IMR-90 (cell line): Measurements from ENCODE around the gene TUBB2B. TPM values are rescaled to one million over a fixed set of nuclear protein-coding genes. Genes with fewer than 3 reads are reported as not detected.

Experiments used
- ATAC-seq: fragments of 200-7000 bp; cut with Tn5 transposase; 2 replicates; pipeline ENCODE4 v1.9.1; 2020; ENCODE audit warnings: low read depth, mild to moderate bottlenecking, moderate library complexity
- BruUV-seq: library from RNA; stranded (reverse); fragments of 400-500 nt; replicated peaks from 2 replicates; lab custom pipeline; 2021; lab: Mats Ljungman, UMichigan
- CTCF ChIA-PET: fragments of 300-600 bp; formaldehyde crosslinking; extraction: SDS; loops from one replicate; lab custom pipeline; 2021; ENCODE audit warnings: antibody characterized with exemption; lab: Yijun Ruan, JAX
- POLR2A ChIA-PET: fragments of 300-600 bp; sonication (Branson Sonifier 250); formaldehyde crosslinking; loops from one replicate; lab custom pipeline; 2022; ENCODE audit warnings: antibody characterized with exemption; ENCODE audit not compliant: unreplicated experiment; lab: Charles Lee
- DNase-seq: peaks from one replicate; pipeline ENCODE4 v3.0.0; 2013
- H2AFZ ChIP-seq: replicated peaks from 2 replicates; pipeline ENCODE3; 2013; ENCODE audit warnings: low read length, mild to moderate bottlenecking; ENCODE audit not compliant: poor library complexity
- H2AK5ac ChIP-seq: 2 replicates; pipeline ENCODE4 v1.6.1; 2013; ENCODE audit warnings: low read depth, low read length, inconsistent platforms
- H2AK9ac ChIP-seq: replicated peaks from 2 replicates; pipeline ENCODE3; 2013; ENCODE audit warnings: mild to moderate bottlenecking, low read depth, low read length, moderate library complexity; ENCODE audit not compliant: poor library complexity
- H2BK120ac ChIP-seq: 2 replicates; pipeline ENCODE4 v1.6.1; 2013; ENCODE audit warnings: low read depth, low read length, inconsistent platforms
- H2BK15ac ChIP-seq: 3 replicates; pipeline ENCODE4 v1.6.1; 2013; ENCODE audit warnings: low read depth, low read length, inconsistent platforms
- H2BK20ac ChIP-seq: 2 replicates; pipeline ENCODE4 v1.6.1; 2013; ENCODE audit warnings: low read depth, mild to moderate bottlenecking, inconsistent platforms, low read length, moderate library complexity
- H2BK5ac ChIP-seq: 2 replicates; pipeline ENCODE4 v1.6.1; 2013; ENCODE audit warnings: mild to moderate bottlenecking, low read depth, low read length, inconsistent platforms; ENCODE audit not compliant: poor library complexity, severe bottlenecking
- H3K14ac ChIP-seq: replicated peaks from 2 replicates; pipeline ENCODE4 v1.6.1; 2013; ENCODE audit warnings: low read depth, low read length, inconsistent platforms
- H3K18ac ChIP-seq: 2 replicates; pipeline ENCODE4 v1.6.1; 2013; ENCODE audit warnings: low read depth, low read length, control low read depth
- H3K23ac ChIP-seq: 2 replicates; pipeline ENCODE4 v1.6.1; 2013; ENCODE audit warnings: low read depth, low read length, inconsistent platforms
- H3K27ac ChIP-seq: 2 replicates; pipeline ENCODE4 v1.5.1; 2013; ENCODE audit warnings: mild to moderate bottlenecking, control low read depth, low read length; ENCODE audit not compliant: insufficient read depth
- H3K27me3 ChIP-seq: 2 replicates; pipeline ENCODE4 v1.6.1; 2013; ENCODE audit warnings: low read length; ENCODE audit not compliant: control insufficient read depth, insufficient read depth
- H3K36me3 ChIP-seq: 2 replicates; pipeline ENCODE4 v1.6.1; 2013; ENCODE audit warnings: low read length, mixed read lengths; ENCODE audit not compliant: control insufficient read depth, insufficient read depth
- H3K4ac ChIP-seq: 2 replicates; pipeline ENCODE4 v1.6.1; 2013; ENCODE audit warnings: low read depth, low read length, inconsistent platforms
- H3K4me1 ChIP-seq: 2 replicates; pipeline ENCODE4 v1.6.1; 2013; ENCODE audit warnings: low read length, mixed read lengths; ENCODE audit not compliant: control insufficient read depth, insufficient read depth
- H3K4me2 ChIP-seq: 2 replicates; pipeline ENCODE4 v1.6.1; 2013; ENCODE audit warnings: low read depth, mild to moderate bottlenecking, control low read depth, low read length, moderate library complexity
- H3K4me3 ChIP-seq: 2 replicates; pipeline ENCODE4 v1.5.1; 2013; ENCODE audit warnings: low read depth, mild to moderate bottlenecking, control low read depth, low read length, moderate library complexity; ENCODE audit not compliant: insufficient read depth
- H3K56ac ChIP-seq: 2 replicates; pipeline ENCODE4 v1.6.1; 2013; ENCODE audit warnings: low read length, inconsistent platforms; ENCODE audit not compliant: insufficient read depth; ENCODE audit errors: extremely low read depth
- H3K79me1 ChIP-seq, 2 experiments: 2 replicates each; pipeline ENCODE4 v1.6.1; 2013; ENCODE audit warnings: low read length in 2 of 2, inconsistent platforms in 1 of 2, low read depth in 1 of 2
- H3K9ac ChIP-seq: 2 replicates; pipeline ENCODE4 v1.6.1; 2013; ENCODE audit warnings: low read depth, low read length, control low read depth
- H3K9me1 ChIP-seq: 2 replicates; pipeline ENCODE4 v1.6.1; 2013; ENCODE audit warnings: low read length, inconsistent platforms; ENCODE audit not compliant: insufficient read depth
- H3K9me3 ChIP-seq: 2 replicates; pipeline ENCODE4 v1.6.1; 2013; ENCODE audit warnings: low read length; ENCODE audit not compliant: control insufficient read depth, insufficient read depth
- H4K20me1 ChIP-seq: 2 replicates; pipeline ENCODE4 v1.6.1; 2013; ENCODE audit warnings: low read length, inconsistent platforms; ENCODE audit not compliant: insufficient read depth
- H4K5ac ChIP-seq: 2 replicates; pipeline ENCODE4 v1.6.1; 2013; ENCODE audit warnings: mild to moderate bottlenecking, low read depth, low read length, control low read depth
- H4K8ac ChIP-seq, 2 experiments: 2 replicates each; pipeline ENCODE4 v1.6.1; 2013; ENCODE audit warnings: low read depth in 2 of 2, low read length in 2 of 2, control low read depth in 1 of 2, inconsistent platforms in 1 of 2
- H4K91ac ChIP-seq: 2 replicates; pipeline ENCODE4 v1.6.1; 2013; ENCODE audit warnings: low read depth, low read length, inconsistent platforms; ENCODE audit not compliant: insufficient read depth
- BHLHE40 ChIP-seq: fragments of 150-350 bp; IDR thresholded peaks from 2 replicates; pipeline ENCODE4 v1.6.1; 2016; ENCODE audit warnings: mild to moderate bottlenecking, low read depth, low read length
- CEBPB ChIP-seq: IDR thresholded peaks from 2 replicates; pipeline ENCODE4 v1.6.1; 2012; ENCODE audit warnings: low read depth, low read length, improper control_type of control experiment
- CHD1 ChIP-seq: IDR thresholded peaks from 2 replicates; pipeline ENCODE4 v1.6.1; 2012; ENCODE audit warnings: low read depth, low read length, improper control_type of control experiment
- CTCF ChIP-seq: conservative IDR thresholded peaks from 2 replicates; pipeline ENCODE4 v1.5.1; 2012; ENCODE audit warnings: mild to moderate bottlenecking, low read depth, low read length, improper control_type of control experiment
- ELK1 ChIP-seq: fragments of 150-350 bp; IDR thresholded peaks from 2 replicates; pipeline ENCODE4 v1.6.1; 2016; ENCODE audit warnings: low read depth, mild to moderate bottlenecking, low read length, moderate library complexity, borderline replicate concordance
- FOS ChIP-seq: fragments of 150-350 bp; IDR thresholded peaks from 2 replicates; pipeline ENCODE4 v1.6.1; 2016; ENCODE audit warnings: low read depth, low read length
- MAFK ChIP-seq: IDR thresholded peaks from 2 replicates; pipeline ENCODE4 v1.6.1; 2012; ENCODE audit warnings: low read depth, low read length, improper control_type of control experiment
- MAZ ChIP-seq: IDR thresholded peaks from 2 replicates; pipeline ENCODE4 v1.6.1; 2012; ENCODE audit warnings: low read depth, mild to moderate bottlenecking, low read length, improper control_type of control experiment, moderate library complexity, borderline replicate concordance
- MXI1 ChIP-seq: IDR thresholded peaks from 2 replicates; pipeline ENCODE4 v1.6.1; 2012; ENCODE audit warnings: low read depth, mild to moderate bottlenecking, low read length, moderate library complexity, borderline replicate concordance
- NFE2L2 ChIP-seq: fragments of 150-350 bp; IDR thresholded peaks from 2 replicates; pipeline ENCODE4 v1.6.1; 2016; ENCODE audit warnings: low read depth, mild to moderate bottlenecking, low read length
- POLR2A ChIP-seq: IDR thresholded peaks from 2 replicates; pipeline ENCODE4 v1.6.1; 2012; ENCODE audit warnings: mild to moderate bottlenecking, low read depth, low read length
- RAD21 ChIP-seq: IDR thresholded peaks from 2 replicates; pipeline ENCODE4 v1.6.1; 2012; ENCODE audit warnings: low read length, improper control_type of control experiment
- RCOR1 ChIP-seq: IDR thresholded peaks from 2 replicates; pipeline ENCODE4 v1.6.1; 2012; ENCODE audit warnings: mild to moderate bottlenecking, low read length, improper control_type of control experiment; ENCODE audit not compliant: insufficient replicate concordance
- SMC3 ChIP-seq: fragments of 150-350 bp; IDR thresholded peaks from 2 replicates; pipeline ENCODE4 v1.6.1; 2016; ENCODE audit warnings: low read depth, mild to moderate bottlenecking, antibody characterized with exemption, low read length, moderate library complexity
- WGBS, 2 experiments: methylation state at CpG; one replicate each; pipeline versions ENCODE4 v1.1.5 to v1.1.7; 2013; ENCODE audit warnings: missing lambda C conversion rate in 2 of 2; ENCODE audit not compliant: insufficient read length in 1 of 2; ENCODE audit errors: extremely low coverage in 2 of 2; 5-methylcytosine and 5-hydroxymethylcytosine counted together
- dilution Hi-C: fragments of 300-500 bp; cut with HindIII; formaldehyde crosslinking; loops from one replicate; pipeline ENCODE4 v1.14.3; 2018; ENCODE audit warnings: low sequenced_read_pairs; ENCODE audit not compliant: unreplicated experiment
- in situ Hi-C: fragments of 300-500 bp; cut with MboI; formaldehyde crosslinking; loops from 3 replicates; pipeline ENCODE4 v1.14.3; 2019; ENCODE audit warnings: low sequenced_read_pairs, inconsistent platforms, mixed read lengths
- intact Hi-C: fragments of 100-400 bp; cut with micrococcal nuclease; formaldehyde crosslinking; loops from 2 replicates; pipeline ENCODE4 v1.10.0; 2022
- polyA plus RNA-seq, 3 experiments: library from polyadenylated mRNA; depleted of rRNA; stranded (reverse); fragments of >200 nt; gene quantifications; 2 replicates each; pipeline ENCODE4 v1.2.3, GENCODE V29; 2012; ENCODE audit warnings: low replicate concordance in 1 of 3
- total RNA-seq: library from RNA; depleted of rRNA; stranded (reverse); fragments of >200 nt; gene quantifications from 2 replicates; pipeline ENCODE4 v1.2.3, GENCODE V29; 2012
- TF ChIP-seq, protein P1 (sequence below): fragments of 150-350 bp; IDR thresholded peaks from 2 replicates; pipeline ENCODE4 v1.6.1; 2017; ENCODE audit warnings: mild to moderate bottlenecking, antibody characterized with exemption, low read length, low read depth

The TUBB2B gene
- total and polyA plus RNA-seq, 2 of the 4 experiments (the other 2 are of a cell fraction): 13.6 to 21.1 TPM

DNA sequence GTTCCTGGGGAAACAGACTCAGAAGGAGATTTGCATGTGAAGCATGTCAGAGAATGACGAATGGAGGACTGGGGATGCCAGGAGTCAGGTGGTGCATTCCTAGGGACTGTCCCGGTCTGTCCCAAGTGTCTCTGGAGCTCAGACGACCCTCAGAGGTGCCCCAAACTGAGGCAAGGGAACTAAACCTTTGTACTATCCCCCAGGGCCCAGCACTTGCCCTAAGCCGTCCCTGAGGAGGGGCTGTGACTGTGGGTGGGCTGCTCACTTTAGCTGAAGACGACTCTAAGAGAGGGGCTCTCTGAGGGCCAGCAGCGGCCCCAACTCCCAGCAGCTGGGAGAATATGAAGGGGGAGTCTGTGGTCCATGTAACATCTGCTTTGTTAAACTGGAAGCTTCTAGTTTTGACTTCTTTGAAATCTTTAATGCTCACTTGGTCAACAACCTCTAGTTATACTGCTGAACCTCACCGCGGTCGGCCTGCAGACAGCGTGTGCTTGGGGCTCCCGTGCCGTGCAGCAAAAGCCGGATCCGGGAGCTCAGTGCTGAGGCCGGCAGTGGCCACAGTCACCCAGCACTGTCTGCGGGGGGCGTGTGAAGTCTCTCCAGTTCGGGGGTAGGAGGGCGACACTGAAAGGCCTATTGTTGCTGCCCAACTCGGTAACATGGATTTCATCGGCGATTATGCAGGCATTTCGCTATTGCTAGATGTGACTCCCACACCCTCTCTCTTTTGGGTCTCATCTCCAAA, 34.2 kb downstream of the TUBB2B start:
- no peak overlapping the region for H2AK5ac ChIP-seq

More for the DNA sequence above, 34.2 kb downstream of the TUBB2B start:
- no peak overlapping the region for H2BK20ac ChIP-seq
- BruUV-seq: no TSS peak
- H4K20me1 ChIP-seq: no peaks in the 10 kb centered on the region
- dilution Hi-C loops: no loop called here
- H4K5ac ChIP-seq: no peak overlapping the region
- no peak for TF ChIP-seq FOS
- TF ChIP-seq POLR2A: no peak
- no peak for TF ChIP-seq BHLHE40
- TF ChIP-seq, protein P1, sequence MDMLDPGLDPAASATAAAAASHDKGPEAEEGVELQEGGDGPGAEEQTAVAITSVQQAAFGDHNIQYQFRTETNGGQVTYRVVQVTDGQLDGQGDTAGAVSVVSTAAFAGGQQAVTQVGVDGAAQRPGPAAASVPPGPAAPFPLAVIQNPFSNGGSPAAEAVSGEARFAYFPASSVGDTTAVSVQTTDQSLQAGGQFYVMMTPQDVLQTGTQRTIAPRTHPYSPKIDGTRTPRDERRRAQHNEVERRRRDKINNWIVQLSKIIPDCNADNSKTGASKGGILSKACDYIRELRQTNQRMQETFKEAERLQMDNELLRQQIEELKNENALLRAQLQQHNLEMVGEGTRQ: no peak
- no peak for TF ChIP-seq SMC3
- TF ChIP-seq RCOR1: no peak
- TF ChIP-seq CTCF: no peak
- no peak for TF ChIP-seq RAD21
- no peak for TF ChIP-seq ELK1
- TF ChIP-seq MAZ: no peak
- TF ChIP-seq MXI1: no peak
- TF ChIP-seq MAFK: no peak
- no peak for TF ChIP-seq NFE2L2
- TF ChIP-seq CEBPB: no peak
- TF ChIP-seq CHD1: no peak
- no peak for DNase-seq
- no peak for ATAC-seq
- no peak overlapping the region for H3K4ac ChIP-seq
- H2BK5ac ChIP-seq: no peak overlapping the region
- H3K27ac ChIP-seq: no peak overlapping the region
- no peak overlapping the region for H4K8ac ChIP-seq
- no peaks in the 10 kb centered on the region for H3K9me1 ChIP-seq
- H3K4me3 ChIP-seq: no peak overlapping the region
- intact Hi-C loops: no loop called here
- no peak overlapping the region for H2BK15ac ChIP-seq
- no peak overlapping the region for H3K14ac ChIP-seq
- H3K9me3 ChIP-seq: peaks cover 5% of the 10 kb centered on the region
- ChIA-PET POLR2A (no interaction called here), CTCF (interaction anchor here (1.5 kb wide), 1 partner anchor 16 kb away, joined by 3 read pairs; no protein-coding TSS in a partner anchor)
- H2AFZ ChIP-seq: no peak overlapping the region
- no peak overlapping the region for H4K91ac ChIP-seq
- peaks cover 5% of the 10 kb centered on the region for H3K4me1 ChIP-seq
- no peaks in the 10 kb centered on the region for H3K36me3 ChIP-seq
- H3K79me1 ChIP-seq: no peaks in the 10 kb centered on the region
- H2BK120ac ChIP-seq: no peak overlapping the region
- no peak overlapping the region for H3K9ac ChIP-seq
- no peak overlapping the region for H3K18ac ChIP-seq
- no peak overlapping the region for H3K4me2 ChIP-seq
- no peak overlapping the region for H3K56ac ChIP-seq
- peaks cover 2% of the 10 kb centered on the region for H3K27me3 ChIP-seq
- WGBS, 2 experiments: 74% methylated on average over 11 of the region's 23 CpGs; no CpG with 5 or more reads in 1 of the 2 experiments
- H3K23ac ChIP-seq: no peak overlapping the region
- H2AK9ac ChIP-seq: no peak overlapping the region
- in situ Hi-C loops: no loop called here
